SK-N-SH (cell line): ENCODE measurements around the gene NNAT. TPM values are rescaled to one million over a fixed set of nuclear protein-coding genes. Genes with fewer than 3 reads are reported as not detected.

Source experiments
- CTCF ChIA-PET: fragments of 300-600, 350-600 bp; formaldehyde crosslinking; extraction: SDS; loops from one replicate; lab custom pipeline; 2021; lab: Yijun Ruan, JAX
- POLR2A ChIA-PET: fragments of 350-600 bp; sonication (Branson Sonifier 250); formaldehyde crosslinking; extraction: SDS; loops from one replicate; lab custom pipeline; 2020; ENCODE audit warnings: antibody characterized with exemption, inconsistent platforms; lab: Yijun Ruan, JAX
- DNase-seq: peaks from one replicate; pipeline ENCODE4 v3.0.0; 2012
- H2AFZ ChIP-seq: fragments of 200-600 bp; sonication (generic); 2 replicates; pipeline ENCODE4 v1.8.1; 2016; ENCODE audit warnings: antibody characterized with exemption, mild to moderate bottlenecking, low read depth
- H3F3A ChIP-seq: fragments of 200-600 bp; sonication (generic); replicated peaks from 2 replicates; pipeline ENCODE3; 2016; ENCODE audit warnings: antibody characterized with exemption, mild to moderate bottlenecking; ENCODE audit not compliant: insufficient read depth
- H3K27ac ChIP-seq, 2 experiments: fragments of 200-500 bp in 1 of 2; fragments of 200-600 bp in 1 of 2; sonication (Bioruptor generic) in 1 of 2; sonication (generic), shearing (Covaris generic) in 1 of 2; 2 replicates each; pipeline versions ENCODE4 v1.5.1 to v1.6.1; 2014 to 2016; ENCODE audit warnings: low read depth in 2 of 2, inconsistent platforms in 1 of 2, low read length in 1 of 2, mild to moderate bottlenecking in 1 of 2, mixed read lengths in 1 of 2
- H3K27me3 ChIP-seq: fragments of 200-600 bp; sonication (generic), shearing (Covaris generic); 2 replicates; pipeline ENCODE4 v1.6.1; 2016; ENCODE audit warnings: mixed run types; ENCODE audit not compliant: insufficient read depth
- H3K36me3 ChIP-seq, 2 experiments: fragments of 200-500 bp in 1 of 2; fragments of 200-600 bp in 1 of 2; sonication (Bioruptor generic) in 1 of 2; sonication (generic) in 1 of 2; replicated peaks in 1 of 2; 2 replicates each; pipeline versions ENCODE3 to v1.5.1; 2014 to 2016; ENCODE audit warnings: low read length in 1 of 2, mild to moderate bottlenecking in 1 of 2; ENCODE audit not compliant: insufficient read depth in 2 of 2, control insufficient read depth in 1 of 2
- H3K4me1 ChIP-seq, 2 experiments: fragments of 200-500 bp in 1 of 2; fragments of 200-600 bp in 1 of 2; sonication (Bioruptor generic) in 1 of 2; sonication (generic), shearing (Covaris generic) in 1 of 2; 2 replicates each; pipeline versions ENCODE4 v1.5.1 to v1.6.1; 2014 to 2016; ENCODE audit warnings: low read depth in 1 of 2, low read length in 1 of 2, mixed run types in 1 of 2; ENCODE audit not compliant: insufficient read depth in 2 of 2, control insufficient read depth in 1 of 2
- H3K4me2 ChIP-seq: fragments of 200-600 bp; sonication (generic), shearing (Covaris generic); 2 replicates; pipeline ENCODE4 v1.6.1; 2017; ENCODE audit warnings: mixed run types
- H3K4me3 ChIP-seq, 2 experiments: fragments of 200-500 bp in 1 of 2; fragments of 200-600 bp in 1 of 2; sonication (Bioruptor generic) in 1 of 2; sonication (generic), shearing (Covaris generic) in 1 of 2; 2 replicates each; pipeline versions ENCODE4 v1.5.1 to v1.8.1; 2014 to 2016; ENCODE audit warnings: low read depth in 2 of 2, inconsistent platforms in 1 of 2, low read length in 1 of 2, mild to moderate bottlenecking in 1 of 2, mixed read lengths in 1 of 2, moderate library complexity in 1 of 2
- H3K79me2 ChIP-seq: fragments of 200-600 bp; sonication (generic); 2 replicates; pipeline ENCODE4 v1.8.1; 2017; ENCODE audit warnings: mild to moderate bottlenecking; ENCODE audit not compliant: insufficient read depth
- H3K9ac ChIP-seq: fragments of 200-600 bp; sonication (generic); 2 replicates; pipeline ENCODE4 v1.6.1; 2017; ENCODE audit warnings: mixed run types
- H3K9me2 ChIP-seq: fragments of 200-600 bp; sonication (generic); 2 replicates; pipeline ENCODE4 v1.6.1; 2017; ENCODE audit warnings: mixed run types
- H3K9me3 ChIP-seq: fragments of 200-600 bp; sonication (generic); 2 replicates; pipeline ENCODE4 v1.6.1; 2017; ENCODE audit warnings: mixed run types, mild to moderate bottlenecking, moderate library complexity
- H4K20me1 ChIP-seq: fragments of 200-600 bp; sonication (generic); 2 replicates; pipeline ENCODE4 v1.6.1; 2017; ENCODE audit warnings: mild to moderate bottlenecking, mixed run types; ENCODE audit not compliant: insufficient read depth
- CHD2 ChIP-seq: fragments of 150-350 bp; IDR thresholded peaks from 2 replicates; pipeline ENCODE4 v1.6.1; 2018; ENCODE audit warnings: low read length; ENCODE audit not compliant: partially characterized antibody
- ELF1 ChIP-seq: IDR thresholded peaks from 2 replicates; pipeline ENCODE4 v1.4.0; 2012
- FOXJ3 ChIP-seq: sonication (generic); formaldehyde crosslinking; IDR thresholded peaks from 2 replicates; pipeline ENCODE4 v1.5.1; 2020; ENCODE audit warnings: mild to moderate bottlenecking, missing genetic modification reagents
- FOXM1 ChIP-seq: IDR thresholded peaks from 2 replicates; pipeline ENCODE4 v1.4.0; 2012; ENCODE audit warnings: low read depth, mild to moderate bottlenecking
- GABPA ChIP-seq: IDR thresholded peaks from 2 replicates; pipeline ENCODE4 v1.4.0; 2012; ENCODE audit warnings: low read depth, mild to moderate bottlenecking
- GATA2 ChIP-seq: sonication (generic); formaldehyde crosslinking; IDR thresholded peaks from 2 replicates; pipeline ENCODE4 v1.5.0; 2020; ENCODE audit warnings: mild to moderate bottlenecking, missing genetic modification reagents
- JUND ChIP-seq: IDR thresholded peaks from 2 replicates; pipeline ENCODE4 v1.4.0; 2012
- MEF2A ChIP-seq: IDR thresholded peaks from 2 replicates; pipeline ENCODE4 v1.4.0; 2012; ENCODE audit warnings: low read depth, borderline replicate concordance
- NRF1 ChIP-seq: IDR thresholded peaks from 2 replicates; pipeline ENCODE4 v1.6.1; 2012; ENCODE audit warnings: low read depth, mild to moderate bottlenecking, low read length
- POLR2AphosphoS5 ChIP-seq: IDR thresholded peaks from 2 replicates; pipeline ENCODE4 v1.6.1; 2012; ENCODE audit warnings: low read depth, low read length
- RCOR1 ChIP-seq: fragments of 150-350 bp; IDR thresholded peaks from 2 replicates; pipeline ENCODE4 v1.6.1; 2017; ENCODE audit warnings: antibody characterized with exemption, low read length
- REST ChIP-seq: IDR thresholded peaks from 2 replicates; pipeline ENCODE4 v1.6.1; 2012; ENCODE audit warnings: mild to moderate bottlenecking, low read depth, low read length, moderate library complexity
- SIN3A ChIP-seq: IDR thresholded peaks from 2 replicates; pipeline ENCODE4 v1.6.1; 2012; ENCODE audit warnings: low read depth, mild to moderate bottlenecking, low read length, moderate library complexity, borderline replicate concordance
- SMC3 ChIP-seq: IDR thresholded peaks from 2 replicates; pipeline ENCODE4 v1.6.1; 2012; ENCODE audit warnings: low read depth, low read length, improper control_type of control experiment
- TAF1 ChIP-seq: IDR thresholded peaks from 2 replicates; pipeline ENCODE4 v1.6.1; 2012; ENCODE audit warnings: low read depth, mild to moderate bottlenecking, low read length, moderate library complexity, borderline replicate concordance
- TCF12 ChIP-seq: IDR thresholded peaks from 2 replicates; pipeline ENCODE4 v1.4.0; 2012
- TEAD4 ChIP-seq: IDR thresholded peaks from 2 replicates; pipeline ENCODE4 v1.4.0; 2012; ENCODE audit warnings: mild to moderate bottlenecking, borderline replicate concordance; ENCODE audit not compliant: insufficient read depth
- USF1 ChIP-seq: IDR thresholded peaks from 2 replicates; pipeline ENCODE4 v1.4.0; 2012; ENCODE audit warnings: low read depth, borderline replicate concordance
- USF2 ChIP-seq: fragments of 150-350 bp; IDR thresholded peaks from 2 replicates; pipeline ENCODE4 v1.6.1; 2017; ENCODE audit warnings: antibody characterized with exemption, low read length, low read depth, borderline replicate concordance
- whole genome bisulfite sequencing: methylation state at CpG from one replicate; pipeline ENCODE4 v1.1.6; 2017; ENCODE audit warnings: low lambda C conversion rate; 5-methylcytosine and 5-hydroxymethylcytosine counted together
- polyA plus RNA-seq, 3 experiments: library from polyadenylated mRNA; depleted of rRNA; stranded (reverse); fragments of >200 nt; gene quantifications; 2 replicates each; pipeline ENCODE4 v1.2.3, GENCODE V29; 2012
- TF ChIP-seq, protein P1 (sequence below): IDR thresholded peaks from 2 replicates; pipeline ENCODE4 v1.4.0; 2012; ENCODE audit warnings: low read depth

The NNAT gene
- polyA plus RNA-seq, 1 of the 3 experiments (the other 2 are of a cell fraction), result 6.7 TPM

GRCh38 chr20:37506152-37506725, 14.8 kb upstream of the NNAT start:
- CTCF ChIA-PET, result interaction anchor here (1.0 to 1.1 kb wide), 2 partner anchors 29 to 311 kb away, joined by 3 to 5 read pairs; no protein-coding TSS in a partner anchor
- no peaks in the 10 kb centered on the region for H3K79me2 ChIP-seq

More at GRCh38 chr20:37506152-37506725, 14.8 kb upstream of the NNAT start:
- H3K9me2 ChIP-seq, result no peaks in the 10 kb centered on the region
- 93% methylated on average over 4 of the region's 4 CpGs for WGBS
- no peaks in the 10 kb centered on the region for H3K27me3 ChIP-seq
- H2AFZ ChIP-seq, result no peak overlapping the region
- no peak overlapping the region for H3K27ac ChIP-seq
- peaks cover 4% of the 10 kb centered on the region; the same call in 1 of the 2 replicates for H4K20me1 ChIP-seq
- H3K9ac ChIP-seq, result no peak overlapping the region
- DNase-seq, result no peak
- H3K4me2 ChIP-seq, result no peak overlapping the region
- H3K9me3 ChIP-seq, result no peaks in the 10 kb centered on the region
- H3K4me1 ChIP-seq, result no peaks in the 10 kb centered on the region; a peak in 1 of 4 replicates
- POLR2A ChIA-PET, result no interaction called here
- TF ChIP-seq RCOR1 (no peak), GATA2 (CRISPR knock-in tag) (no peak), POLR2AphosphoS5 (no peak), TEAD4 (no peak), REST (no peak), FOXJ3 (CRISPR knock-in tag) (no peak), SIN3A (no peak), JUND (no peak), TCF12 (no peak), NRF1 (no peak), FOXM1 (no peak), USF2 (no peak), SMC3 (no peak), MEF2A (no peak), GABPA (no peak), TAF1 (no peak), ELF1 (no peak), USF1 (no peak), CHD2 (no peak)
- TF ChIP-seq, protein P1, sequence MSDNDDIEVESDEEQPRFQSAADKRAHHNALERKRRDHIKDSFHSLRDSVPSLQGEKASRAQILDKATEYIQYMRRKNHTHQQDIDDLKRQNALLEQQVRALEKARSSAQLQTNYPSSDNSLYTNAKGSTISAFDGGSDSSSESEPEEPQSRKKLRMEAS, result no peak
- H3F3A ChIP-seq, result no peaks in the 10 kb centered on the region
- H3K36me3 ChIP-seq, result peaks cover 3 to 20% of the 10 kb centered on the region in 2 experiments
- no peak overlapping the region for H3K4me3 ChIP-seq
